HL-60 (cell line): ENCODE data around the gene TEFM.

ENCODE experiments used
- CTCF ChIP-seq: IDR thresholded peaks from one replicate; pipeline ENCODE4 v1.5.1; 2011; ENCODE audit warnings: low read length, control low read depth, inconsistent platforms; ENCODE audit not compliant: insufficient read depth
- GABPA ChIP-seq: IDR thresholded peaks from 2 replicates; pipeline ENCODE4 v1.6.1; 2012; ENCODE audit warnings: low read depth
- POLR2AphosphoS5 ChIP-seq: IDR thresholded peaks from 2 replicates; pipeline ENCODE4 v1.6.1; 2012; ENCODE audit warnings: low read depth
- REST ChIP-seq: IDR thresholded peaks from 2 replicates; pipeline ENCODE4 v1.6.1; 2012; ENCODE audit warnings: low read depth; ENCODE audit not compliant: insufficient replicate concordance
- SPI1 ChIP-seq: IDR thresholded peaks from 2 replicates; pipeline ENCODE4 v1.6.1; 2012; ENCODE audit warnings: low read depth, mild to moderate bottlenecking, borderline replicate concordance

DNA sequence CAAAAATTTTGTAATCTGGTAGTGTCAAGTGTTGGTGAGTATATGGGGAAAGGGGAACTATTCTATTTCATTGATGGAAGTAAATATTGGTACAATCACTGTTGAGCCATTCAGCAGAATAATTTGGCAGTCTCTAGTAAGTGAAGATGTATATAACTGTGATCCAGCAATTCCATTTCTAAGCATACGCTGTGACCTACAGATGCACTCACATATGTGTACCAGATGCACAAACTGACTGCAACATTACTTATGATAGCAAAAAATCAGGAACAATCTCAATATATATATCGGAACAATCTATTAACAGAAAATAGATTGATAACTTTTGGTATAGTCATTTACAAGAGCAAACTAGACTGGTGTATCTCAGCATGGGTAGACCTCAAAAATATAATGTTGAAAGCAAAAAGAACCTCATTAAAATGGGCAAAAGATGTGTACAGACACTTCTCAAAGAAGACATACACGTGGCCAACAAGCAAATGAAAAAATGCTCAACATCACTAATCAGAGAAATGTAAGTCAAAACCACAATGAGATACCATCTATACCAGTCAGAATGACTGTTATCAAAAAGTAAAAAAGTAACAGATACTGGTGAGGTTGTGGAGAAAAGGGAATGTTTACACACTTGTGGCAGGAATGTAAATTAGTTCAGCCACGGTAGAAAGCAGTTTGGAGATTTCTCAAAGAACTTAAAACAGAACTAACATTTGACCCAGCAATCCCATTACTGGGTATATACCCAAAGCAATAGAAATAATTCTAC is 36.5 kb upstream of the TEFM start:
- TF ChIP-seq CTCF: no peak
- TF ChIP-seq REST: no peak
- TF ChIP-seq POLR2AphosphoS5: no peak
- TF ChIP-seq GABPA: no peak
- TF ChIP-seq SPI1: no peak
